ENCODE data around the gene SMARCB1. TPM values are rescaled to one million over a fixed set of nuclear protein-coding genes. Genes with fewer than 3 reads are reported as not detected.
A peak's percentile ranks its signal among the peaks of the same experiment; 100 is the strongest.

The SMARCB1 gene
- total and polyA plus RNA-seq, 4 donors = 24.2 to 53.5 (median 40.0) TPM

GRCh38 chr22:23847991-23848864, 61.5 kb downstream of the SMARCB1 start:
- H3K9me3 ChIP-seq (ENCODE audit: control insufficient read depth, low read length) = no peaks in the 10 kb centered on the region
- H3K27me3 ChIP-seq (ENCODE audit: control insufficient read depth in 1 of 2, insufficient read depth in 2 of 2, low read length in 1 of 2) = no peaks in the 10 kb centered on the region
- no peaks in the 10 kb centered on the region for H3K36me3 ChIP-seq (ENCODE audit: control insufficient read depth in 1 of 2, insufficient read depth in 2 of 2, low read length in 1 of 2)
- DNase-seq (no peak), ATAC-seq (ENCODE audit: low FRiP score) (no peak)
- no peak overlapping the region for H3K27ac ChIP-seq (ENCODE audit: low read depth in 1 of 2, low read length in 2 of 2)
- H3K4me1 ChIP-seq (ENCODE audit: control insufficient read depth in 1 of 2, insufficient read depth in 2 of 2, low read length in 2 of 2) = no peaks in the 10 kb centered on the region
- no peak overlapping the region for H3K4me3 ChIP-seq (ENCODE audit: low read length in 2 of 2)
- intact Hi-C loops (cut with DNase I) = loop anchor here (2.0 to 5.0 kb wide), 3 partner anchors 79 to 306 kb away; partner anchors contain the start of gene CHCHD10 (in 1 of the 2)
- WGBS, 2 donors = 78 to 80% methylated on average over 24 of the region's 24 CpGs

- Histone ChIP-seq H3K36me3 (ENCODE audit: control insufficient read depth in 1 of 2, insufficient read depth in 2 of 2, low read length in 1 of 2) (no peaks in the 10 kb centered on the region), H3K4me3 (ENCODE audit: low read length in 2 of 2) (no peak overlapping the region), H3K27ac (ENCODE audit: low read depth in 1 of 2, low read length in 2 of 2) (no peak overlapping the region), H3K27me3 (ENCODE audit: control insufficient read depth in 1 of 2, insufficient read depth in 2 of 2, low read length in 1 of 2) (no peaks in the 10 kb centered on the region), H3K4me1 (ENCODE audit: control insufficient read depth in 1 of 2, insufficient read depth in 2 of 2, low read length in 2 of 2) (no peaks in the 10 kb centered on the region), H3K9me3 (ENCODE audit: control insufficient read depth, low read length) (no peaks in the 10 kb centered on the region)
- DNase-seq = peak; percentile 86 to 96
- ATAC-seq (ENCODE audit: low FRiP score) = peak; percentile 94
- 24 to 25% methylated on average over 59 to 62 of the region's 62 CpGs for WGBS, 2 donors
- intact Hi-C loops (cut with DNase I) = loop anchor here (2.0 to 5.0 kb wide), 3 partner anchors 81 to 307 kb away; partner anchors contain the start of gene CHCHD10 (in 1 of the 2)
Measured at GRCh38 chr22:23849009-23850006, 62.5 kb downstream of the SMARCB1 start.

GRCh38 chr22:23850136-23850611, 63.4 kb downstream of the SMARCB1 start:
- H3K4me3 ChIP-seq (ENCODE audit: low read length in 2 of 2) = no peak overlapping the region
- intact Hi-C loops (cut with DNase I) = no loop called here
- H3K9me3 ChIP-seq (ENCODE audit: control insufficient read depth, low read length) = no peaks in the 10 kb centered on the region
- no peak for ATAC-seq (ENCODE audit: low FRiP score)
- H3K36me3 ChIP-seq (ENCODE audit: control insufficient read depth in 1 of 2, insufficient read depth in 2 of 2, low read length in 1 of 2) = no peaks in the 10 kb centered on the region
- WGBS, 2 donors = 81 to 82% methylated on average over 16 of the region's 16 CpGs
- DNase-seq = no peak
- H3K4me1 ChIP-seq (ENCODE audit: control insufficient read depth in 1 of 2, insufficient read depth in 2 of 2, low read length in 2 of 2) = no peaks in the 10 kb centered on the region
- no peaks in the 10 kb centered on the region for H3K27me3 ChIP-seq (ENCODE audit: control insufficient read depth in 1 of 2, insufficient read depth in 2 of 2, low read length in 1 of 2)
- H3K27ac ChIP-seq (ENCODE audit: low read depth in 1 of 2, low read length in 2 of 2) = no peak overlapping the region

GRCh38 chr22:23856721-23857605, 70.2 kb downstream of the SMARCB1 start:
- Histone ChIP-seq H3K27me3 (ENCODE audit: control insufficient read depth in 1 of 2, insufficient read depth in 2 of 2, low read length in 1 of 2) (no peaks in the 10 kb centered on the region), H3K4me1 (ENCODE audit: control insufficient read depth in 1 of 2, insufficient read depth in 2 of 2, low read length in 2 of 2) (peaks cover 0 to 2% of the 10 kb centered on the region in 2 donors), H3K9me3 (ENCODE audit: control insufficient read depth, low read length) (no peaks in the 10 kb centered on the region), H3K36me3 (ENCODE audit: control insufficient read depth in 1 of 2, insufficient read depth in 2 of 2, low read length in 1 of 2) (no peaks in the 10 kb centered on the region), H3K27ac (ENCODE audit: low read depth in 1 of 2, low read length in 2 of 2) (peak overlapping the region; percentile 8 to 80), H3K4me3 (ENCODE audit: low read length in 2 of 2) (peak overlapping the region; percentile 23 to 58)
- WGBS, 2 donors = 1 to 2% methylated on average over 53 to 58 of the region's 58 CpGs
- ATAC-seq (ENCODE audit: low FRiP score) = peak; percentile 77
- peak in 1 of 2 donors; percentile 66 for DNase-seq
- intact Hi-C loops (cut with DNase I) = loop anchor here in 1 of 2 donors (5.0 kb wide), 1 partner anchor 35 kb away; the partner anchor contains the start of gene MIF

GRCh38 chr22:23857606-23858483, 71.1 kb downstream of the SMARCB1 start, which contains the start of gene SLC2A11:
Gene SLC2A11 (plus strand): TSS chr22:23857875. CDS start chr22:23858000, 125 bp downstream.
- WGBS, 2 donors = 0 to 1% methylated on average over 59 to 60 of the region's 60 CpGs
- peaks cover 0 to 2% of the 10 kb centered on the region in 2 donors for H3K4me1 ChIP-seq (ENCODE audit: control insufficient read depth in 1 of 2, insufficient read depth in 2 of 2, low read length in 2 of 2)
- ATAC-seq (ENCODE audit: low FRiP score) (peak; percentile 98), DNase-seq (peak; percentile 99)
- no peaks in the 10 kb centered on the region for H3K36me3 ChIP-seq (ENCODE audit: control insufficient read depth in 1 of 2, insufficient read depth in 2 of 2, low read length in 1 of 2)
- intact Hi-C loops (cut with DNase I) = loop anchor here in 1 of 2 donors (5.0 kb wide), 1 partner anchor 34 kb away; the partner anchor contains the start of gene MIF
- H3K27ac ChIP-seq (ENCODE audit: low read depth in 1 of 2, low read length in 2 of 2) = peak within 1 kb of the TSS; percentile 8 to 80
- H3K9me3 ChIP-seq (ENCODE audit: control insufficient read depth, low read length) = no peaks in the 10 kb centered on the region
- no peaks in the 10 kb centered on the region for H3K27me3 ChIP-seq (ENCODE audit: control insufficient read depth in 1 of 2, insufficient read depth in 2 of 2, low read length in 1 of 2)
- peak within 1 kb of the TSS; percentile 23 to 73 for H3K4me3 ChIP-seq (ENCODE audit: low read length in 2 of 2)

- Histone ChIP-seq H3K36me3 (ENCODE audit: control insufficient read depth in 1 of 2, insufficient read depth in 2 of 2, low read length in 1 of 2) (no peaks in the 10 kb centered on the region), H3K4me1 (ENCODE audit: control insufficient read depth in 1 of 2, insufficient read depth in 2 of 2, low read length in 2 of 2) (peaks cover 0 to 2% of the 10 kb centered on the region in 2 donors), H3K27ac (ENCODE audit: low read depth in 1 of 2, low read length in 2 of 2) (no peak overlapping the region), H3K9me3 (ENCODE audit: control insufficient read depth, low read length) (no peaks in the 10 kb centered on the region), H3K27me3 (ENCODE audit: control insufficient read depth in 1 of 2, insufficient read depth in 2 of 2, low read length in 1 of 2) (no peaks in the 10 kb centered on the region), H3K4me3 (ENCODE audit: low read length in 2 of 2) (peak overlapping the region in 1 of 2 donors; percentile 23)
- intact Hi-C loops (cut with DNase I) = loop anchor here in 1 of 2 donors (5.0 kb wide), 1 partner anchor 34 kb away; the partner anchor contains the start of gene MIF
- DNase-seq = no peak
- ATAC-seq (ENCODE audit: low FRiP score) = no peak
- WGBS, 2 donors = 52 to 53% methylated on average over 7 of the region's 7 CpGs
Measured at GRCh38 chr22:23858484-23858815, 71.7 kb downstream of the SMARCB1 start.

GRCh38 chr22:23859201-23859600, 72.4 kb downstream of the SMARCB1 start:
- H3K4me1 ChIP-seq (ENCODE audit: control insufficient read depth in 1 of 2, insufficient read depth in 2 of 2, low read length in 2 of 2) = peaks cover 0 to 2% of the 10 kb centered on the region in 2 donors

More at GRCh38 chr22:23859201-23859600, 72.4 kb downstream of the SMARCB1 start:
- H3K27me3 ChIP-seq (ENCODE audit: control insufficient read depth in 1 of 2, insufficient read depth in 2 of 2, low read length in 1 of 2) = no peaks in the 10 kb centered on the region
- ATAC-seq (ENCODE audit: low FRiP score) (no peak), DNase-seq (no peak)
- H3K36me3 ChIP-seq (ENCODE audit: control insufficient read depth in 1 of 2, insufficient read depth in 2 of 2, low read length in 1 of 2) = no peaks in the 10 kb centered on the region
- no peaks in the 10 kb centered on the region for H3K9me3 ChIP-seq (ENCODE audit: control insufficient read depth, low read length)
- H3K27ac ChIP-seq (ENCODE audit: low read depth in 1 of 2, low read length in 2 of 2) = no peak overlapping the region
- no peak overlapping the region for H3K4me3 ChIP-seq (ENCODE audit: low read length in 2 of 2)
- WGBS, 2 donors = 97 to 99% methylated on average over 4 of the region's 4 CpGs
- intact Hi-C loops (cut with DNase I) = loop anchor here in 1 of 2 donors (5.0 kb wide), 1 partner anchor 33 kb away; the partner anchor contains the start of gene MIF

Measured in aorta (tissue), 5 donors.